ENCODE measurements around the gene ECSIT.
"Not testable (repeated sequence)": the region's sequence is repeated elsewhere in the genome, so short reads cannot be mapped to it uniquely, and the experiment has no call there.

ECSIT gene

GRCh38 chr19:11528551-11529341 is at the start of gene ECSIT:
Gene ECSIT (minus strand): TSS chr19:11529134. CDS start chr19:11519170, 9,964 bp downstream.
- Mint-ChIP-seq H3K27me3 (no peaks in the 10 kb centered on the region), H3K27ac (peak within 1 kb of the TSS; percentile 95), H3K4me3 (peak within 1 kb of the TSS; percentile 91 to 92), H3K36me3 (peaks cover 4% of the 10 kb centered on the region in 2 donors), H3K9me3 (no peaks in the 10 kb centered on the region), H3K4me1 (peaks cover 11 to 27% of the 10 kb centered on the region in 2 donors)
- peak; percentile 97 to 99 for ATAC-seq (replicated peaks)
- peak; percentile 96 for DNase-seq

GRCh38 chr19:11577451-11578257 is 48.7 kb upstream of the ECSIT start, which contains the start of gene ACP5:
Gene ACP5 (minus strand): TSS chr19:11577645. CDS start chr19:11577317, 328 bp downstream.
- ATAC-seq (replicated peaks), result no peak
- Mint-ChIP-seq H3K4me1 (peaks cover 41 to 78% of the 10 kb centered on the region in 2 donors), H3K27me3 (no peaks in the 10 kb centered on the region), H3K27ac (peak within 1 kb of the TSS; percentile 81), H3K9me3 (peaks cover 3 to 4% of the 10 kb centered on the region in 2 donors), H3K36me3 (peaks cover 23 to 35% of the 10 kb centered on the region in 2 donors), H3K4me3 (peak within 1 kb of the TSS; percentile 82 to 90)
- no peak for DNase-seq

- H3K4me3 Mint-ChIP-seq, result peak overlapping the region; percentile 46 to 82
- H3K36me3 Mint-ChIP-seq, result peaks cover 28 to 42% of the 10 kb centered on the region in 2 donors
- DNase-seq, result no peak
- H3K27me3 Mint-ChIP-seq, result no peaks in the 10 kb centered on the region
- ATAC-seq (replicated peaks), result no peak
- peak overlapping the region; percentile 81 for H3K27ac Mint-ChIP-seq
- peaks cover 38 to 76% of the 10 kb centered on the region in 2 donors for H3K4me1 Mint-ChIP-seq
- H3K9me3 Mint-ChIP-seq, result peaks cover 3% of the 10 kb centered on the region in 2 donors
Measured at GRCh38 chr19:11576227-11576626, 47.3 kb upstream of the ECSIT start.

GRCh38 chr19:11574689-11575088 is 45.8 kb upstream of the ECSIT start:
- DNase-seq (peak; percentile 80), ATAC-seq (replicated peaks) (peak; percentile 82 to 85)
- no peaks in the 10 kb centered on the region for H3K27me3 Mint-ChIP-seq
- H3K9me3 Mint-ChIP-seq, result no peaks in the 10 kb centered on the region
- peaks cover 37 to 73% of the 10 kb centered on the region in 2 donors for H3K4me1 Mint-ChIP-seq
- peak overlapping the region; percentile 29 to 56 for H3K4me3 Mint-ChIP-seq
- H3K36me3 Mint-ChIP-seq, result peaks cover 28 to 39% of the 10 kb centered on the region in 2 donors
- H3K27ac Mint-ChIP-seq, result peak overlapping the region; percentile 95

- H3K27me3 Mint-ChIP-seq; H3K9me3 Mint-ChIP-seq; ATAC-seq (replicated peaks); H3K4me3 Mint-ChIP-seq; DNase-seq: not testable (repeated sequence)
- Mint-ChIP-seq H3K36me3 (peaks cover 32 to 39% of the 10 kb centered on the region in 2 donors), H3K27ac (peak overlapping the region; percentile 85), H3K4me1 (peaks cover 42 to 74% of the 10 kb centered on the region in 2 donors)
Measured at GRCh38 chr19:11573763-11574162, 44.8 kb upstream of the ECSIT start.

GRCh38 chr19:11573354-11573753 is 44.4 kb upstream of the ECSIT start:
- not testable (repeated sequence) for H3K27me3 Mint-ChIP-seq, DNase-seq, H3K9me3 Mint-ChIP-seq, H3K4me3 Mint-ChIP-seq
- H3K4me1 Mint-ChIP-seq, result peaks cover 43 to 75% of the 10 kb centered on the region in 2 donors
- ATAC-seq (replicated peaks), result peak in 1 of 2 donors; percentile 5
- H3K27ac Mint-ChIP-seq, result peak overlapping the region; percentile 85
- H3K36me3 Mint-ChIP-seq, result peaks cover 34 to 39% of the 10 kb centered on the region in 2 donors

- no peak for ATAC-seq (replicated peaks)
- no peak for DNase-seq
- H3K27ac Mint-ChIP-seq, result peak overlapping the region; percentile 81
- no peaks in the 10 kb centered on the region for H3K27me3 Mint-ChIP-seq
- H3K4me1 Mint-ChIP-seq, result peaks cover 27 to 63% of the 10 kb centered on the region in 2 donors
- H3K4me3 Mint-ChIP-seq, result peak overlapping the region; percentile 6 to 44
- peaks cover 2 to 3% of the 10 kb centered on the region in 2 donors for H3K9me3 Mint-ChIP-seq
- peaks cover 23 to 28% of the 10 kb centered on the region in 2 donors for H3K36me3 Mint-ChIP-seq
Measured at GRCh38 chr19:11570039-11570462, 41.1 kb upstream of the ECSIT start.

- H3K27ac Mint-ChIP-seq, result peak overlapping the region; percentile 99
- peaks cover 10 to 31% of the 10 kb centered on the region in 2 donors for H3K36me3 Mint-ChIP-seq
- H3K27me3 Mint-ChIP-seq, result no peaks in the 10 kb centered on the region
- H3K4me3 Mint-ChIP-seq, result peak overlapping the region; percentile 82 to 91
- peaks cover 2 to 3% of the 10 kb centered on the region in 2 donors for H3K9me3 Mint-ChIP-seq
- DNase-seq (no peak), ATAC-seq (replicated peaks) (no peak)
- peaks cover 36 to 72% of the 10 kb centered on the region in 2 donors for H3K4me1 Mint-ChIP-seq
Measured at GRCh38 chr19:11566164-11566563, 37.2 kb upstream of the ECSIT start.

- H3K4me1 Mint-ChIP-seq, result peaks cover 38 to 75% of the 10 kb centered on the region in 2 donors
- not testable (repeated sequence) for H3K9me3 Mint-ChIP-seq; H3K27me3 Mint-ChIP-seq; DNase-seq; ATAC-seq (replicated peaks)
- peaks cover 10 to 31% of the 10 kb centered on the region in 2 donors for H3K36me3 Mint-ChIP-seq
- peak overlapping the region; percentile 82 to 91 for H3K4me3 Mint-ChIP-seq
- peak overlapping the region; percentile 99 for H3K27ac Mint-ChIP-seq
Measured at GRCh38 chr19:11565649-11565980, 36.7 kb upstream of the ECSIT start.

- not testable (repeated sequence) for H3K27me3 Mint-ChIP-seq; H3K9me3 Mint-ChIP-seq; DNase-seq; ATAC-seq (replicated peaks)
- peak overlapping the region; percentile 90 for H3K27ac Mint-ChIP-seq
- H3K36me3 Mint-ChIP-seq, result peaks cover 10 to 33% of the 10 kb centered on the region in 2 donors
- H3K4me3 Mint-ChIP-seq, result peak overlapping the region in 1 of 2 donors; percentile 41
- H3K4me1 Mint-ChIP-seq, result peaks cover 37 to 71% of the 10 kb centered on the region in 2 donors
Measured at GRCh38 chr19:11564082-11564807, 35.3 kb upstream of the ECSIT start.

- no peaks in the 10 kb centered on the region for H3K27me3 Mint-ChIP-seq
- no peak overlapping the region for H3K4me3 Mint-ChIP-seq
- peak overlapping the region; percentile 91 for H3K27ac Mint-ChIP-seq
- peaks cover 2 to 3% of the 10 kb centered on the region in 2 donors for H3K9me3 Mint-ChIP-seq
- H3K4me1 Mint-ChIP-seq, result peaks cover 37 to 66% of the 10 kb centered on the region in 2 donors
- ATAC-seq (replicated peaks), result no peak
- H3K36me3 Mint-ChIP-seq, result peaks cover 10 to 33% of the 10 kb centered on the region in 2 donors
- no peak for DNase-seq
Measured at GRCh38 chr19:11563532-11563931, 34.6 kb upstream of the ECSIT start.

- H3K4me1 Mint-ChIP-seq, result peaks cover 50 to 76% of the 10 kb centered on the region in 2 donors
- peak overlapping the region; percentile 92 to 97 for H3K4me3 Mint-ChIP-seq
- H3K36me3 Mint-ChIP-seq, result peaks cover 16 to 41% of the 10 kb centered on the region in 2 donors
- H3K27me3 Mint-ChIP-seq, result no peaks in the 10 kb centered on the region
- peak; percentile 79 for DNase-seq
- ATAC-seq (replicated peaks), result peak; percentile 70 to 75
- H3K9me3 Mint-ChIP-seq, result no peaks in the 10 kb centered on the region
- peak overlapping the region; percentile 98 for H3K27ac Mint-ChIP-seq
Measured at GRCh38 chr19:11560404-11561051, 31.6 kb upstream of the ECSIT start.

Measured in stimulated activated naive B cell treated with anti-CD40 and anti-IgM and Interleukin-4, amounts not matched to agents 10 μg/mL and 1 μg/mL and 100 μg/mL, for 72 hours (primary cell).